Natural killer cell (primary cell): ENCODE results near the gene GABBR2. TPM values are rescaled to one million over a fixed set of nuclear protein-coding genes. Genes with fewer than 3 reads are reported as not detected.

Source experiments
- ATAC-seq, 3 donors: fragments of 150-1000 bp in 2 of 3; fragments of 200-7000 bp in 1 of 3; cut with Tn5 transposase; 1 replicate in 1 of 3; 2 replicates in 2 of 3; pipeline ENCODE4 v1.10.0; 2021; ENCODE audit warnings: mild to moderate bottlenecking in 2 of 3, moderate library complexity in 2 of 3
- DNase-seq, 2 donors: peaks; one replicate each; pipeline versions ENCODE4 v3.0.0 to v3.0.0-alpha.2; 2013 to 2021; ENCODE audit warnings: mixed read lengths in 1 of 2
- H3K27ac ChIP-seq: one replicate; pipeline ENCODE4 v1.5.1; 2013; ENCODE audit warnings: mild to moderate bottlenecking, low read length
- H3K27me3 ChIP-seq: one replicate; pipeline ENCODE4 v1.6.1; 2013; ENCODE audit warnings: low read length; ENCODE audit not compliant: control insufficient read depth, insufficient read depth
- H3K36me3 ChIP-seq: one replicate; pipeline ENCODE4 v1.6.1; 2013; ENCODE audit warnings: low read length; ENCODE audit not compliant: control insufficient read depth, insufficient read depth
- H3K4me1 ChIP-seq: one replicate; pipeline ENCODE4 v1.6.1; 2013; ENCODE audit warnings: low read length; ENCODE audit not compliant: control insufficient read depth, insufficient read depth
- H3K4me3 ChIP-seq: one replicate; pipeline ENCODE4 v1.5.1; 2013; ENCODE audit warnings: low read length
- H3K9me3 ChIP-seq: one replicate; pipeline ENCODE4 v1.6.1; 2013; ENCODE audit warnings: low read length; ENCODE audit not compliant: control insufficient read depth, insufficient read depth
- H3K27ac Mint-ChIP-seq, 2 donors: one replicate each; pipeline ENCODE4 v1.8.0; 2022; ENCODE audit warnings: mild to moderate bottlenecking in 2 of 2, mixed read lengths in 2 of 2, moderate library complexity in 1 of 2
- H3K27me3 Mint-ChIP-seq, 2 donors: one replicate each; pipeline ENCODE4 v1.8.0; 2022; ENCODE audit warnings: low read depth in 2 of 2, mixed read lengths in 2 of 2
- H3K36me3 Mint-ChIP-seq: one replicate; pipeline ENCODE4 v1.8.0; 2022; ENCODE audit warnings: mixed read lengths
- H3K4me1 Mint-ChIP-seq, 2 donors: one replicate each; pipeline ENCODE4 v1.8.0; 2022; ENCODE audit warnings: mixed read lengths in 2 of 2
- H3K4me3 Mint-ChIP-seq: one replicate; pipeline ENCODE4 v1.8.0; 2022; ENCODE audit warnings: mild to moderate bottlenecking, moderate library complexity, mixed read lengths
- H3K9me3 Mint-ChIP-seq, 2 donors: one replicate each; pipeline ENCODE4 v1.8.0; 2022; ENCODE audit warnings: mixed read lengths in 2 of 2
- CTCF ChIP-seq: fragments of 200-600 bp; IDR thresholded peaks from one replicate; pipeline ENCODE4 v1.8.0; 2022; ENCODE audit warnings: antibody characterized with exemption
- WGBS: methylation state at CpG from one replicate; pipeline ENCODE4 v1.1.7; 2013; ENCODE audit warnings: missing lambda C conversion rate; ENCODE audit not compliant: insufficient coverage; 5-methylcytosine and 5-hydroxymethylcytosine counted together
- intact Hi-C: fragments of 100-400 bp; cut with micrococcal nuclease; formaldehyde crosslinking; loops from one replicate; pipeline ENCODE4 v1.14.2; 2022
- total RNA-seq, 4 donors: library from RNA; stranded (reverse); fragments of 120-200 nt in 1 of 4; gene quantifications; one replicate each; pipeline versions ENCODE4 v1.2.3 to v1.2.4, GENCODE V29; 2013 to 2022

GABBR2 gene
- total RNA-seq: not detected
- total RNA-seq (2013): not detected

GRCh38 chr9:98708933-98709911 is at the start of gene GABBR2:
Gene GABBR2, minus strand, starts transcription at chr9:98708935. Its CDS starts 198 bp downstream, at chr9:98708737.
- intact Hi-C loops: no loop called here
- Mint-ChIP-seq H3K4me3 (no peak within 1 kb of the TSS), H3K9me3 (no peaks in the 10 kb centered on the region), H3K27me3 (peaks cover 39 to 56% of the 10 kb centered on the region in 2 donors), H3K27ac (no peak within 1 kb of the TSS), H3K36me3 (no peaks in the 10 kb centered on the region), H3K4me1 (no peaks in the 10 kb centered on the region)
- H3K9me3 ChIP-seq: no peaks in the 10 kb centered on the region
- 4% methylated on average over 111 of the region's 111 CpGs for WGBS
- no peaks in the 10 kb centered on the region for H3K36me3 ChIP-seq
- no peak for DNase-seq
- no peak within 1 kb of the TSS for H3K4me3 ChIP-seq
- no peak for ATAC-seq
- H3K4me1 ChIP-seq: no peaks in the 10 kb centered on the region
- TF ChIP-seq CTCF: no peak
- H3K27me3 ChIP-seq: peaks cover 31% of the 10 kb centered on the region
- H3K27ac ChIP-seq: no peak within 1 kb of the TSS

GRCh38 chr9:98755006-98755618 is 46.4 kb upstream of the GABBR2 start:
- no peak overlapping the region for H3K4me3 Mint-ChIP-seq
- no peak overlapping the region for H3K27ac ChIP-seq

GRCh38 chr9:98751210-98751609 is 42.5 kb upstream of the GABBR2 start:
- no peak for ATAC-seq
- peaks cover 12% of the 10 kb centered on the region for H3K36me3 ChIP-seq
- Mint-ChIP-seq H3K27ac (no peak overlapping the region), H3K27me3 (no peaks in the 10 kb centered on the region), H3K9me3 (no peaks in the 10 kb centered on the region), H3K4me1 (no peaks in the 10 kb centered on the region), H3K36me3 (peaks cover 6% of the 10 kb centered on the region), H3K4me3 (no peak overlapping the region)
- no peaks in the 10 kb centered on the region for H3K27me3 ChIP-seq
- DNase-seq: no peak
- no peak overlapping the region for H3K27ac ChIP-seq
- H3K9me3 ChIP-seq: no peaks in the 10 kb centered on the region
- TF ChIP-seq CTCF: no peak
- H3K4me3 ChIP-seq: no peak overlapping the region
- WGBS: 98% methylated on average over 2 of the region's 2 CpGs
- H3K4me1 ChIP-seq: no peaks in the 10 kb centered on the region
- intact Hi-C loops: no loop called here

More at GRCh38 chr9:98755006-98755618, 46.4 kb upstream of the GABBR2 start:
- intact Hi-C loops: no loop called here
- no peak overlapping the region for H3K4me3 ChIP-seq
- H3K9me3 ChIP-seq: no peaks in the 10 kb centered on the region
- DNase-seq: no peak
- Mint-ChIP-seq H3K27ac (no peak overlapping the region), H3K27me3 (no peaks in the 10 kb centered on the region), H3K36me3 (peaks cover 3% of the 10 kb centered on the region), H3K4me1 (no peaks in the 10 kb centered on the region), H3K9me3 (peaks cover 0 to 2% of the 10 kb centered on the region in 2 donors)
- no peaks in the 10 kb centered on the region for H3K4me1 ChIP-seq
- 92% methylated on average over 6 of the region's 6 CpGs for WGBS
- ATAC-seq: no peak
- H3K36me3 ChIP-seq: peaks cover 10% of the 10 kb centered on the region
- TF ChIP-seq CTCF: no peak
- no peaks in the 10 kb centered on the region for H3K27me3 ChIP-seq
